GM19099 (cell line): ENCODE results near the gene OLA1.

Source experiments
- POLR2A ChIP-seq: IDR thresholded peaks from 3 replicates; pipeline ENCODE4 v1.6.1; 2011; ENCODE audit warnings: low read depth; ENCODE audit not compliant: insufficient read length; ENCODE audit errors: extremely low read depth

The OLA1 gene

DNA sequence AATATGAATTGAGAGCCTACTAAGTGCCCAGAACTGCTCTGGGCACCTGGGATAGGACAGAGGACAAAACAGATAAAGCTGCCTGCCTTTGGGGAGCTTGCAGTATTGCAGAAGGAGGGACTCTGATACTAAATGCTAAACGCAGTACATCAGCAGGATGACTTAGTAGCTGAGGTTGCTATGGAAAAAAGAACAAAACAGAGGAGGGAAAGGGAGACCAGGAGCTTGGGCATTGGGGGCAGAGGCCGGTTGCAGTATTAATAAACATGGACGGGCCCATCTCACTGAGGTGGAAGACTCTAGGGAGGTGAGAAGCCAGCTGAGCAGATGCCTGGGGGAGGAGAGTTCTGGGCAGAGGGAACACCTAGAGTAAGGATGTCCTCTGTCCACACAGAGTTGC is 217.1 kb downstream of the OLA1 start:
- TF ChIP-seq POLR2A: no peak

DNA sequence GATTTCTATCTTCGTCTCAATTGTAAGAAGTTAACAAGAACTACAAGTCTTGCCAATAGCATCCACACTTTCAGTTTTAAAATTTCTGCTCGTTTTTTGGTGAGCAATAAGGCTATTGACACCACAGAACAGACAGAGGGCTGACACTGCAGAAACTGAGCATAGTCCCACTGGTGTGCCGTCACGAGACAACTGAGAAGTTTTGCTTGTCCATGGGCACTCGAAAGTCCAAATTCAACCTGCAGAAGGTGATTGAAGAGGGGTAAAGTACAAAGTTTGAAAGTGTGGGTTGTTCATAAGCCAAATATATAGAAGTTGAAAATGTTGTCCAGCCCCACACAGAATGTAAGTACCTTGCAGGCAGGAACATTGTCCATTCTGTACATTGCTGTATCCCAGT is 219.4 kb downstream of the OLA1 start:
- TF ChIP-seq POLR2A: no peak

DNA sequence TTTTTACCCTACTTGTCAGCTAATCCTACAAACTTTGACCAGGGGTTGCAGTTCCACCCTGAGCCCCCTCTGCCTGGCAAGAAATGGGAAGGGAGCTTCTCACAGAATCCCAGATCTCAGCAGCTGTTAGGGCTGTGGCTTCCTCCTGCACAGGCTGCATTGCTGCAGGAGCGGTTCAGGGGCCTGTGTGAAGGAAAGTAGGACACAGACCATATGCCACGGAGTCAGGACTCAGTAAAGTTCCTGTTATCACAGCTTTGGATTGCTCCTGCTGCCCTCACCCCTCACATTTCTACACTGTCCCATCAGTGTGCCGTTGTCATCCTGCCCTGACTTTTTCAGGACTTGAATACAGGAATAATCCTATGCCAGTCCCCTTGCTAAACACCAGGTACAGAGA is 220.4 kb downstream of the OLA1 start:
- TF ChIP-seq POLR2A: no peak

DNA sequence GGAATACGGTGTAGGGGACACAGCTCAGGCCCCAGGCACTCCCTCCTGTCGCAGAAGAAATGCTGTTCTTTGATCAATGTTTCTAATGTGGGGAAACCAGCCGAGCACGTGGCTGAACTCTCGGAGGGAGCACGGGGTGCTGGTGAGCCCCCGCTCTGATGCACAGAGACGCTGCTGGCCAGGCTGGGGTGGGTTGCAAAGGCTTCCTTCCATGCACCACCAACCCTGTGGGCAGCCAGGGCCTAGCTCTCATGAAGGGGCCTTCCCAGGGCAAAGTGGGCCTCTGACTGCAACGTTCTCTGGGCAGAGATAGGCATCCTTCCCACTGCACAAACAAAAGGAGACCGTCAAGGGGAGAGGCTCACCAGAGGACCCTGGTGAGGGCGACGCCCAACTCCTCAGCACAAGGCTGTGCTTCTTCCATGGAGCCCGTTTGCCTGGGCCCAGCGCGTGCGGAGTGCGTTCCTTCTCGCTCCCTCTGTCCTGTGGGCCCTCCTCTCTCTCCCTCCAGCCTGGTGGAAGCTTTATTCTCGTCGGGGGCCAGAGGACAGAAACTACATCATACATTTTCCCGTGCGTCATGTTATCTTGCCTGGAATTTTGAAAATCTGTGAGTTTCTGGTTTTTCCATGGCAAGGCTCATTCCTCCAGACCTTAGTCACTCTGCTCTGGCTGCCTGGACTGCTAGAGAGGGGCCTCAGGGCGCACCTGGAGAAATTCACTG is 222.0 kb downstream of the OLA1 start:
- TF ChIP-seq POLR2A: no peak

DNA sequence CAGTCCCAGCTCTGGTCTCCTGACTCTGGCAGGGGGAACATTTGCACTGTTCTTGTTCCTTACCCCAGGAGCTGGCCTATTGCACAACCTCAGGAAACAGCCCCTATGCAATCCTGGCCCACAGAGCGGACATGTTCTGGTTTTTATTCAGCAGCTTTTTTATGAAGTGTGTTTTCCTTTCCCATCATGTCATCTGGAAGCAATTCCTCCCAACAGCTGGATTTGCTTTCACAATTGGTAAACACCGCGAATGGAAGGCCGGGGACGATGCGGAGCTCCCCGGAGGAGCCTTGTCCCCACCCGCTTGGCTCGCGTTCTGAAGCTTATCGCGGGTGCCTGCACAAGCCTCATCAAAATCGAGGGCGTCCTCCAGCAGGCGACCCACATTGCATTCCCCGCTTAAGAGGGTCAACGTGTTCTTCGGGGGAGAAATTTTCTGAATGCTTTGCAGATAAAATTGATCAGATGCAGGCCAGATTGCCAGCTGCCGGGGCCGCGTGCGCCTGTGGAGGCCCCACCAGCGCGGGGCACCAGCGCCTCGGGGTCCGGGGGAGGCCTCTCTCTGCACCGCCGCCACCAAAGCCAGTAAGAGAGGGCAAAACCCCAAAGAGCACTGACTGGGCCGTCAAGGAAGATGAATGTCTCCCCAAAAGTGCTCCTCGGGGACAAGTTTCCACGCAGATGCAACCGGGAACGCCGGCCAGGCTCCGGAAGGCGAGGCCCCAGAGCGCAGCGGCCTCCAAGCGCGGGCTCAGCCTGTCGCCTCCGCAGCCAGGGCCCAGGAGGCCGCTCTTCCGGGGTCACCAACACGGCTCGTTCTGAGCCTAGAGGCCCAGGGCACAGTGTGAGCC is 222.8 kb downstream of the OLA1 start:
- no peak for TF ChIP-seq POLR2A

DNA sequence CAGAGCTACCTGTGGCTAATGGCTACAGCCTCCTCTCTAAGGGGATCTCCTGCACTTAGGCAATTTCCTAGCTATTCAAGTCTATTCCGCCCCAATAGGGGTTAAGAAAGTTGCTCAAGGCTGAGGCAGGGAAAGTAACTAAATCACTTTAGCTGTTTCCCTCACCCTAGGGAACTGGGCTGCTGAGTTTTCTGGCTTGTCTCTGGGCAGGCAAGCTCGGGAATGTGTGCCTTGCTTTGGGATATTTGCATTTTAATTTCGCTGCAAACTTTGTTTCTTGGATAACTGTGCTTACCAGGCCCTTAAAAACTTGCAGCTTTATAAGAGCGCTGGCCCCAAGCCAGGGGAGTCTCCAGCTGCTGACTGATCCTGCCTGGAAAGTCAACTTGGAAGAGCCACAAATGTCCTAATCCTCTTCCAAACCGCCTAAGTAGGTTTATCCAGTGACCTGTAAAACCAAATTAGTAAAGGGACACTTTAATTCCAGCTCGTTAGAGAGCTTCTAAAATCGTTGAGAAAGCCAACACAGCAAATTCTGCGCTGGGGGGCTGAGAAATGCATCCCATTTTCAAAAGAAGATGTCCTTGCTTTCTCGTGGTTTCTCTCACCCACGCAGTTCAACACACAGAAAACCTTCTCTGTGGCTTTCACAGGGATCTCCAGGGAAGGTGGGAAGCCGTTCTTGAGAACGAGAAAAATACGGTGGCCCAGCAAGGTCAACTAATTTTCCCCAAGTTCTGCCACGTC is 223.6 kb downstream of the OLA1 start:
- TF ChIP-seq POLR2A: no peak

DNA sequence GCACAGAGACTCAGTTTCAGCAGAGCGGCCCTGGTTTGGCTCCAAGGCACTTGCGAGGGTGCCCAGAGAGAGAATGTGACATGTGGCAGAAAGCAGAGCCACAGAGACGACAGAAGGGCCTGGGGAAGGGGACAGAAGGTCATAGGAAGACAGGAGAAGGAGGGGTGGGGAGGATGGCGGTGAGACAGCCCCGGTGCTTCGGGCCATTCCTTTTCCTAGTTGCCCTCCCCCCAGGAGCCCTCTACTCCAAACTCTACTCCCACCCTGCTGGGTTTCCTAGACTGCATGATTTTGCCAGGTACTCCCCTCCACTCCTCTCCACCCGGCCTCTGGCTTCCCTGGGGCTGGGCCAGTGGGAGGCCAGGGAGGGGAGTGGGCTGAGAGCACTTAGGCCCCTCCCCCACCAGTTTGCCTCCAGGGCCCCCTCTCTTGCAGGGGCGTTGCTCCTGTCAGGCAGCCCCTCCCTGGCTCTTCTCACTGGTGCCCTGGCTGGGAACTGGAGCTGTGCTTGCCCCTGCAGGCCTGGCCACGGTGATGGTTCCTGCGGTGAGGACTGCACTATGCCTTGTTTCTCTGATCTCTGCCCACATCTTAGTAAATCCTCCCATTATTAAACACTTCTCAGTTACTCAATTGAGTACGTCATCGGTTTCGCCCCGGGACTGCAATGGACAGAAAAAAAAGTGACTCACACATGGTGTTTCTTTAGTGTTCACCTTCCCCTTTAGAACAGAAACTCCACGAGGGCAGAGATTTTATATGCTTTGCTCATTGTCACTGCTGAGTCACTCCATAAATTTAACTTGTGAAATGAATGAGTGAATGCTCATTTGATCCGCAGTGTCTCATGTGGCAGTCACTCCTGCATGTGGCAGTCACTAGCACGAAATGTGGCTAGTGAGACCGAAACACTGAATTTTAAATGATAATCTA is 224.5 kb downstream of the OLA1 start:
- TF ChIP-seq POLR2A: no peak
